Left ventricle myocardium inferior (tissue), 1 donor: ENCODE data around the gene AGBL4. TPM values are rescaled to one million over a fixed set of nuclear protein-coding genes. Genes with fewer than 3 reads are reported as not detected.

ENCODE experiments used
- DNase-seq: peaks from one replicate; pipeline ENCODE4 v3.0.0-alpha.2; 2020
- H3K27ac ChIP-seq: fragments of 200-600 bp; replicated peaks from 2 replicates; pipeline ENCODE4 v1.8.0; 2021
- H3K27me3 ChIP-seq: fragments of 200-600 bp; 2 replicates; pipeline ENCODE4 v1.8.0; 2021; ENCODE audit warnings: low read depth
- H3K36me3 ChIP-seq: fragments of 200-600 bp; 2 replicates; pipeline ENCODE4 v1.8.0; 2021
- H3K4me1 ChIP-seq: fragments of 200-600 bp; 2 replicates; pipeline ENCODE4 v1.8.0; 2021
- H3K4me3 ChIP-seq: fragments of 200-600 bp; 2 replicates; pipeline ENCODE4 v1.8.0; 2021; ENCODE audit warnings: mild to moderate bottlenecking, moderate library complexity
- H3K9me3 ChIP-seq: fragments of 200-600 bp; replicated peaks from 2 replicates; pipeline ENCODE4 v1.8.0; 2021
- intact Hi-C: fragments of 100-400 bp; cut with micrococcal nuclease; formaldehyde crosslinking; loops from one replicate; pipeline ENCODE4 v1.11.0; 2022
- total RNA-seq: library from RNA; stranded (reverse); fragmentation: NEBNext Ultra II Directional; extraction: Animal tissue kit (Norgen Biotek cat#: 25700); gene quantifications from one replicate; pipeline ENCODE4 v1.2.1, GENCODE V29; 2021
- TF ChIP-seq, protein P1 (sequence below): fragments of 200-600 bp; IDR thresholded peaks from 2 replicates; pipeline ENCODE4 v1.8.0; 2021; ENCODE audit warnings: antibody characterized with exemption, mild to moderate bottlenecking, borderline replicate concordance
- donor health status: DM: no; HTN: yes; CAD: no; lungs with severe emphysema.

The AGBL4 gene
- total RNA-seq, 1 donor from 2014 or later = 0.38 TPM

GRCh38 chr1:48498096-48498791 is 1525.5 kb downstream of the AGBL4 start:
- H3K27me3 ChIP-seq = no peaks in the 10 kb centered on the region
- no peak overlapping the region for H3K27ac ChIP-seq
- intact Hi-C loops = loop anchor here (10.0 kb wide), 1 partner anchor 243 kb away; no protein-coding TSS in a partner anchor
- peak; percentile 83 for DNase-seq
- H3K4me3 ChIP-seq = peak overlapping the region; percentile 17
- H3K36me3 ChIP-seq = no peaks in the 10 kb centered on the region
- TF ChIP-seq, protein P1, sequence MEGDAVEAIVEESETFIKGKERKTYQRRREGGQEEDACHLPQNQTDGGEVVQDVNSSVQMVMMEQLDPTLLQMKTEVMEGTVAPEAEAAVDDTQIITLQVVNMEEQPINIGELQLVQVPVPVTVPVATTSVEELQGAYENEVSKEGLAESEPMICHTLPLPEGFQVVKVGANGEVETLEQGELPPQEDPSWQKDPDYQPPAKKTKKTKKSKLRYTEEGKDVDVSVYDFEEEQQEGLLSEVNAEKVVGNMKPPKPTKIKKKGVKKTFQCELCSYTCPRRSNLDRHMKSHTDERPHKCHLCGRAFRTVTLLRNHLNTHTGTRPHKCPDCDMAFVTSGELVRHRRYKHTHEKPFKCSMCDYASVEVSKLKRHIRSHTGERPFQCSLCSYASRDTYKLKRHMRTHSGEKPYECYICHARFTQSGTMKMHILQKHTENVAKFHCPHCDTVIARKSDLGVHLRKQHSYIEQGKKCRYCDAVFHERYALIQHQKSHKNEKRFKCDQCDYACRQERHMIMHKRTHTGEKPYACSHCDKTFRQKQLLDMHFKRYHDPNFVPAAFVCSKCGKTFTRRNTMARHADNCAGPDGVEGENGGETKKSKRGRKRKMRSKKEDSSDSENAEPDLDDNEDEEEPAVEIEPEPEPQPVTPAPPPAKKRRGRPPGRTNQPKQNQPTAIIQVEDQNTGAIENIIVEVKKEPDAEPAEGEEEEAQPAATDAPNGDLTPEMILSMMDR = peak; percentile 97
- peaks cover 6% of the 10 kb centered on the region for H3K4me1 ChIP-seq
- no peaks in the 10 kb centered on the region for H3K9me3 ChIP-seq

DNA sequence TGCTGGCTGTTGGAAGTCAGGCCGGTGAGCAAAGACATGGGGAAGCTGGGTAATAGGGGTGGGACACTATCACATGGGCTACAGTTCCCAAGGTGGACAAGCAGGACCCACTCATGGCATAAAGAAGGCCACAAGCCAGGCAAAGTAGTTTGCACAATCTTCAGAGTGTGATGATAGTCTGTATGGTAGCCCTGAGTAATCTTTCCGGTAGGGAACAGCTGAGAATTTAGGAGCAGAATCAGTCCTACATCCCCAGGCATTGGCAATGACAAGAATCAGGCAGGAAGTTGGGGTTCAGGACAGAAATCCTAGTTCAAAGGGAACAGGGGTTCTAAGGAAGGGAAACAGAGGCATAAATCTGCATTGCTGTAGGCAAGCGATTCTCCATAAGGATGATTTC is 1527.8 kb downstream of the AGBL4 start:
- Histone ChIP-seq H3K27ac (no peak overlapping the region), H3K27me3 (no peaks in the 10 kb centered on the region), H3K9me3 (no peaks in the 10 kb centered on the region), H3K4me1 (peaks cover 14% of the 10 kb centered on the region), H3K4me3 (no peak overlapping the region), H3K36me3 (no peaks in the 10 kb centered on the region)
- DNase-seq = no peak
- intact Hi-C loops = loop anchor here (10.0 kb wide), 1 partner anchor 241 kb away; no protein-coding TSS in a partner anchor
- TF ChIP-seq, protein P1 = no peak

- H3K4me3 ChIP-seq = no peak overlapping the region
- intact Hi-C loops = loop anchor here (10.0 kb wide), 1 partner anchor 240 kb away; no protein-coding TSS in a partner anchor
- no peak for DNase-seq
- H3K4me1 ChIP-seq = peaks cover 14% of the 10 kb centered on the region
- TF ChIP-seq, protein P1 = no peak
- no peaks in the 10 kb centered on the region for H3K27me3 ChIP-seq
- H3K9me3 ChIP-seq = no peaks in the 10 kb centered on the region
- H3K27ac ChIP-seq = no peak overlapping the region
- no peaks in the 10 kb centered on the region for H3K36me3 ChIP-seq
These were observed 1528.6 kb downstream of the AGBL4 start for GRCh38 chr1:48495166-48495565.

GRCh38 chr1:48493970-48494769 is 1529.6 kb downstream of the AGBL4 start:
- intact Hi-C loops = loop anchor here (10.0 kb wide), 1 partner anchor 239 kb away; no protein-coding TSS in a partner anchor
- TF ChIP-seq, protein P1 = no peak

DNA sequence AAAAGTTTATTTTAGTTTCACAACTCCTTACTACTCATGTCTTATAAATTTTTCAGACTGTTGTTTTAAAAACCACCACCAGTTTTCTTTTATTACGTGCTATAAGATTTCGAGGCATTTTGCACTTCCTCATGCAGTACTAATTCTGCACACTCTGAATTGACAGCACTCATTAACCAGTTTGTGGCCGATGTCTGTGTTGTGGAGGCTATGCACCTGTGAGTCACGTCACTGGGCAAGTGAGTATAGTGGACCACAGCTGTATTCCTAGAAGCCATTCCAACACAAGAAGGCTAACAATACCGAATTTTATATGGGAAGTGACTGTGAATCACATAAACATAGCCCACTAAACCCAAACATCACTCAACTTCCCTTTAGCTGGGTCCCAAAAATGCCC is 1530.7 kb downstream of the AGBL4 start:
- no peaks in the 10 kb centered on the region for H3K9me3 ChIP-seq
- H3K4me3 ChIP-seq = no peak overlapping the region
- intact Hi-C loops = loop anchor here (10.0 kb wide), 1 partner anchor 238 kb away; no protein-coding TSS in a partner anchor
- no peaks in the 10 kb centered on the region for H3K27me3 ChIP-seq
- TF ChIP-seq, protein P1 = no peak
- H3K36me3 ChIP-seq = no peaks in the 10 kb centered on the region
- H3K27ac ChIP-seq = no peak overlapping the region
- peaks cover 8% of the 10 kb centered on the region for H3K4me1 ChIP-seq
- DNase-seq = no peak

More at GRCh38 chr1:48493970-48494769, 1529.6 kb downstream of the AGBL4 start:
- Histone ChIP-seq H3K4me1 (peaks cover 14% of the 10 kb centered on the region), H3K27me3 (no peaks in the 10 kb centered on the region), H3K27ac (peak overlapping the region; percentile 24), H3K9me3 (no peaks in the 10 kb centered on the region), H3K4me3 (no peak overlapping the region), H3K36me3 (no peaks in the 10 kb centered on the region)
- no peak for DNase-seq
